Mesothelial cell of epicardium (in vitro differentiated cells): ENCODE data around the gene PRSS56. TPM values are rescaled to one million over a fixed set of nuclear protein-coding genes. Genes with fewer than 3 reads are reported as not detected.
"Not testable (repeated sequence)": the region's sequence is repeated elsewhere in the genome, so short reads cannot be mapped to it uniquely, and the experiment has no call there.

Experiments
- DNase-seq, 2 experiments: peaks; one replicate each; pipeline ENCODE4 v3.0.0; 2021; ENCODE audit warnings: low spot score in 2 of 2; ENCODE audit not compliant: unreplicated experiment in 2 of 2
- H3K27ac Mint-ChIP-seq: 2 replicates; pipeline ENCODE4 v1.8.0; 2021; ENCODE audit warnings: mixed read lengths
- H3K27me3 Mint-ChIP-seq: 2 replicates; pipeline ENCODE4 v1.8.0; 2021; ENCODE audit warnings: low read depth, mixed read lengths
- H3K36me3 Mint-ChIP-seq: 2 replicates; pipeline ENCODE4 v1.8.0; 2021; ENCODE audit warnings: mixed read lengths
- H3K4me1 Mint-ChIP-seq: 2 replicates; pipeline ENCODE4 v1.8.0; 2021; ENCODE audit warnings: mixed read lengths
- H3K4me3 Mint-ChIP-seq: 2 replicates; pipeline ENCODE4 v1.8.0; 2021; ENCODE audit warnings: mild to moderate bottlenecking, moderate library complexity, mixed read lengths
- H3K9me3 Mint-ChIP-seq: 2 replicates; pipeline ENCODE4 v1.8.0; 2021; ENCODE audit warnings: mixed read lengths
- CTCF ChIP-seq: fragments of 200-600 bp; sonication (generic); IDR thresholded peaks from one replicate; pipeline ENCODE4 v1.5.0; 2021; ENCODE audit warnings: antibody characterized with exemption; ENCODE audit not compliant: unreplicated experiment
- total RNA-seq: library from RNA; stranded (reverse); gene quantifications from 3 replicates; pipeline ENCODE4 v1.2.1, GENCODE V29; 2021

Gene PRSS56
- total RNA-seq, 1 donor from 2014 or later = not detected

- Mint-ChIP-seq H3K36me3 (peaks cover 2% of the 10 kb centered on the region), H3K9me3 (peaks cover 7% of the 10 kb centered on the region), H3K27ac (no peak overlapping the region), H3K4me3 (no peak overlapping the region), H3K27me3 (peaks cover 25% of the 10 kb centered on the region), H3K4me1 (no peaks in the 10 kb centered on the region)
- DNase-seq = no peak
- TF ChIP-seq CTCF = no peak
Observed at GRCh38 chr2:232532419-232532818, 12.2 kb downstream of the PRSS56 start.

GRCh38 chr2:232532821-232533220 is 12.6 kb downstream of the PRSS56 start:
- peaks cover 23% of the 10 kb centered on the region for H3K27me3 Mint-ChIP-seq
- not testable (repeated sequence) for H3K4me3 Mint-ChIP-seq, H3K4me1 Mint-ChIP-seq, DNase-seq, H3K9me3 Mint-ChIP-seq, H3K27ac Mint-ChIP-seq, H3K36me3 Mint-ChIP-seq

GRCh38 chr2:232533944-232534710 is 13.9 kb downstream of the PRSS56 start:
- peaks cover 2% of the 10 kb centered on the region for H3K36me3 Mint-ChIP-seq
- peaks cover 10% of the 10 kb centered on the region for H3K27me3 Mint-ChIP-seq
- no peak for TF ChIP-seq CTCF
- H3K4me1 Mint-ChIP-seq = peaks cover 6% of the 10 kb centered on the region
- H3K27ac Mint-ChIP-seq = no peak overlapping the region
- peaks cover 7% of the 10 kb centered on the region for H3K9me3 Mint-ChIP-seq
- no peak for DNase-seq
- H3K4me3 Mint-ChIP-seq = no peak overlapping the region

- Mint-ChIP-seq H3K27me3 (peaks cover 5% of the 10 kb centered on the region), H3K9me3 (peaks cover 7% of the 10 kb centered on the region), H3K27ac (no peak overlapping the region), H3K4me3 (no peak overlapping the region), H3K36me3 (peaks cover 2% of the 10 kb centered on the region), H3K4me1 (peaks cover 12% of the 10 kb centered on the region)
- no peak for TF ChIP-seq CTCF
- no peak for DNase-seq
Observed at GRCh38 chr2:232534940-232535651, 14.9 kb downstream of the PRSS56 start.

- H3K4me1 Mint-ChIP-seq = peaks cover 12% of the 10 kb centered on the region
- peaks cover 2% of the 10 kb centered on the region for H3K36me3 Mint-ChIP-seq
- DNase-seq = no peak
- TF ChIP-seq CTCF = no peak
- H3K27ac Mint-ChIP-seq = no peak overlapping the region
- peaks cover 7% of the 10 kb centered on the region for H3K9me3 Mint-ChIP-seq
- H3K4me3 Mint-ChIP-seq = no peak overlapping the region
- H3K27me3 Mint-ChIP-seq = peaks cover 3% of the 10 kb centered on the region
Observed at GRCh38 chr2:232535761-232536530, 15.8 kb downstream of the PRSS56 start.

GRCh38 chr2:232537079-232537478 is 16.9 kb downstream of the PRSS56 start:
- Mint-ChIP-seq H3K9me3 (peaks cover 7% of the 10 kb centered on the region), H3K27ac (no peak overlapping the region), H3K4me1 (peaks cover 12% of the 10 kb centered on the region), H3K36me3 (peaks cover 2% of the 10 kb centered on the region), H3K4me3 (no peak overlapping the region), H3K27me3 (no peaks in the 10 kb centered on the region)
- no peak for TF ChIP-seq CTCF
- DNase-seq = no peak
